ENCODE measurements around the gene MFSD6.

DNA sequence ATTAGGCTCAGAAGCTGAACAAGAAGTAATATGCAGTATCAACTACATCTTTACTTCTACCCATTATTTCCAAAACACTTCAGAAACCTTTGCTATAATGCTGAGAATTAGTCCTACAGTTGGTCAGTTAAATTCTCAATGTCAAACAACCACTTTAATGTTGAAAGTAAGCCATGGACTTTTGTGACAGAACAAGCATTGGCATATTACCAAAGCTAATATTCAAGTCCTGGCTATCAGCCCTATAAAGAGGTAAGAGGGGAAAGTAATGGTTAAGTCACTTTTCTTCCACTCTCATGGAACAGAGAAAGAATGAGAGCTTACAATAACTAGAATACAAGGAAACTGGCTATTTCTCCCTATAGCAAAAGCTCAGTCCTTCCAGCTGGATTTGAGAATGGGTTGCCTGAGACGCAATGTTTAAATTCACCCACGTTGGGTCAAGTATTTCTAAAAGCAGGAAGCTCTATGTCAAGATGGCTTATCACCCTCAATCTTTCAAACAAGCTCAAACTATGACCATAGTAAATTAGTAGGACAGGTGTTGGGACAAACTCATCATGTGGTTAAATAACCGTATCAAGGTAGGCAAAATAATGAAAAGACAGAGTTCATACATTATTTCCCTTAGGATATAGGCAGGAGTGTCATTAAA lies 31.4 kb upstream of the MFSD6 start:
- no peak for TF ChIP-seq CTCF (IDR thresholded peaks at IDR 0.05)
- TF ChIP-seq EP300 (IDR thresholded peaks at IDR 0.05): no peak
- TF ChIP-seq POLR2A (IDR thresholded peaks at IDR 0.05): no peak

Measured in ovary (tissue), 3 donors.